A549 (cell line): ENCODE results near the gene R3HDML. TPM values are rescaled to one million over a fixed set of nuclear protein-coding genes. Genes with fewer than 3 reads are reported as not detected.

Experiments used
- ATAC-seq, 2 experiments: fragments of 200-7000 bp in 1 of 2; fragments of >200 bp in 1 of 2; cut with Nextera tagmentation in 1 of 2; cut with Tn5 transposase in 1 of 2; 3 replicates each; pipeline versions ENCODE4 v1.8.0 to v1.9.1; 2018 to 2020; ENCODE audit warnings: mild to moderate bottlenecking in 1 of 2, moderate library complexity in 1 of 2
- CTCF ChIA-PET: fragments of 300-600 bp; sonication (Branson Sonifier 250); formaldehyde crosslinking; extraction: SDS; loops from one replicate; lab custom pipeline; 2021; ENCODE audit warnings: antibody characterized with exemption, inconsistent platforms; lab: Yijun Ruan, JAX
- POLR2A ChIA-PET: fragments of 350-600 bp; formaldehyde crosslinking; extraction: SDS; loops from one replicate; lab custom pipeline; 2021; ENCODE audit warnings: antibody characterized with exemption, inconsistent platforms; lab: Yijun Ruan, JAX
- DNase-seq, 2 experiments: peaks; one replicate each; pipeline versions ENCODE4 v3.0.0 to v3.0.0-alpha.2; 2011 to 2016; ENCODE audit warnings: low read depth in 1 of 2, low spot score in 1 of 2
- FAIRE-seq: peaks from 2 replicates; lab custom pipeline; 2011; peaks lifted over from hg19 to GRCh38; lab: Jason Lieb, UNC
- H3K27ac ChIP-seq, 2 experiments: fragments of >200 bp; sonication (Bioruptor Twin); formaldehyde crosslinking; 3 replicates each; pipeline ENCODE4 v1.5.1; 2016 to 2017
- H3K4me1 ChIP-seq: fragments of >200 bp; sonication (Bioruptor Twin); formaldehyde crosslinking; 3 replicates; pipeline ENCODE4 v1.6.1; 2016
- H3K4me2 ChIP-seq: fragments of >200 bp; sonication (Bioruptor Twin); formaldehyde crosslinking; 3 replicates; pipeline ENCODE4 v1.6.1; 2016
- H3K4me3 ChIP-seq: fragments of >200 bp; sonication (Bioruptor Twin); formaldehyde crosslinking; 3 replicates; pipeline ENCODE4 v1.5.1; 2016
- H3K9me3 ChIP-seq: fragments of >200 bp; sonication (Bioruptor Twin); formaldehyde crosslinking; 3 replicates; pipeline ENCODE4 v1.6.1; 2016
- CBX2 ChIP-seq: fragments of 200-600 bp; sonication (generic); IDR thresholded peaks from 2 replicates; pipeline ENCODE4 v1.6.1; 2016; ENCODE audit warnings: low read depth, mild to moderate bottlenecking, borderline replicate concordance
- CHD2 ChIP-seq: fragments of 150-350 bp; IDR thresholded peaks from 2 replicates; pipeline ENCODE4 v1.6.1; 2014; ENCODE audit warnings: low read length; ENCODE audit not compliant: partially characterized antibody
- EHMT2 ChIP-seq: fragments of 200-600 bp; sonication (generic); IDR thresholded peaks from 2 replicates; pipeline ENCODE4 v1.6.1; 2016; ENCODE audit warnings: antibody characterized with exemption, low read depth, mild to moderate bottlenecking, moderate library complexity
- EP300 ChIP-seq, 2 experiments: fragments of >200 bp; sonication (Bioruptor Twin); formaldehyde crosslinking; IDR thresholded peaks; 2 replicates in 1 of 2; 3 replicates in 1 of 2; pipeline ENCODE4 v1.6.1; 2016 to 2017
- ESRRA ChIP-seq: fragments of 150-350 bp; IDR thresholded peaks from 2 replicates; pipeline ENCODE4 v1.6.1; 2014; ENCODE audit warnings: mild to moderate bottlenecking, low read length, borderline replicate concordance
- FOSB ChIP-seq: fragments of 250-450 bp; sonication (Bioruptor Pico); IDR thresholded peaks from 2 replicates; pipeline ENCODE4 v1.5.0; 2020; ENCODE audit warnings: mild to moderate bottlenecking, moderate library complexity
- HDAC2 ChIP-seq: fragments of 200-600 bp; sonication (generic); IDR thresholded peaks from 2 replicates; pipeline ENCODE4 v1.6.1; 2016
- HEYL ChIP-seq: fragments of 250-450 bp; sonication (Bioruptor Pico); IDR thresholded peaks from 2 replicates; pipeline ENCODE4 v1.8.0; 2021; ENCODE audit warnings: mild to moderate bottlenecking, moderate library complexity
- HOXB5 ChIP-seq: fragments of 250-450 bp; sonication (Bioruptor Pico); IDR thresholded peaks from 2 replicates; pipeline ENCODE4 v1.5.0; 2020; ENCODE audit warnings: mild to moderate bottlenecking, moderate library complexity
- JUNB ChIP-seq: fragments of >200 bp; sonication (Bioruptor Twin); formaldehyde crosslinking; IDR thresholded peaks from 2 replicates; pipeline ENCODE4 v1.6.1; 2016
- MYC ChIP-seq: IDR thresholded peaks from 2 replicates; pipeline ENCODE4 v1.6.1; 2012; ENCODE audit warnings: mild to moderate bottlenecking, inconsistent platforms, low read length, improper control_type of control experiment, borderline replicate concordance
- NFE2L2 ChIP-seq: fragments of 150-350 bp; conservative IDR thresholded peaks from 2 replicates; pipeline ENCODE4 v1.6.1; 2014; ENCODE audit warnings: low read length
- NPAS2 ChIP-seq: fragments of 250-450 bp; sonication (Bioruptor Pico); IDR thresholded peaks from 2 replicates; pipeline ENCODE4 v1.8.0; 2022; ENCODE audit warnings: mild to moderate bottlenecking, moderate library complexity, borderline replicate concordance
- PHF8 ChIP-seq: fragments of 200-600 bp; sonication (generic); IDR thresholded peaks from 2 replicates; pipeline ENCODE4 v1.6.1; 2016; ENCODE audit warnings: low read depth, mild to moderate bottlenecking, antibody characterized with exemption, moderate library complexity, borderline replicate concordance
- POLR2A ChIP-seq: IDR thresholded peaks from 2 replicates; pipeline ENCODE4 v1.6.1; 2012; ENCODE audit warnings: mild to moderate bottlenecking, low read length
- POLR2AphosphoS2 ChIP-seq: conservative IDR thresholded peaks from 2 replicates; pipeline ENCODE4 v1.6.1; 2012; ENCODE audit warnings: low read length, improper control_type of control experiment, inconsistent platforms
- REST ChIP-seq: fragments of 200-600 bp; sonication (generic); IDR thresholded peaks from 2 replicates; pipeline ENCODE4 v1.6.1; 2016; ENCODE audit warnings: antibody characterized with exemption, mild to moderate bottlenecking, moderate library complexity
- TFCP2L1 ChIP-seq: fragments of 250-450 bp; sonication (Bioruptor Pico); IDR thresholded peaks from 2 replicates; pipeline ENCODE4 v1.5.0; 2021; ENCODE audit warnings: mild to moderate bottlenecking
- USF2 ChIP-seq: fragments of 450-650 bp; IDR thresholded peaks from 2 replicates; pipeline ENCODE4 v1.6.1; 2014; ENCODE audit warnings: antibody characterized with exemption
- ZC3H11A ChIP-seq: fragments of 450-650 bp; IDR thresholded peaks from 2 replicates; pipeline ENCODE4 v1.6.1; 2014; ENCODE audit warnings: antibody characterized with exemption, mild to moderate bottlenecking
- ZFP36 ChIP-seq: fragments of 450-650 bp; IDR thresholded peaks from 2 replicates; pipeline ENCODE4 v1.6.1; 2014; ENCODE audit warnings: borderline replicate concordance; ENCODE audit not compliant: partially characterized antibody
- WGBS: methylation state at CpG from one replicate; pipeline ENCODE4 v1.1.6; 2017; ENCODE audit errors: missing lambda C conversion rate; 5-methylcytosine and 5-hydroxymethylcytosine counted together
- polyA plus RNA-seq, 4 experiments: library from polyadenylated mRNA; depleted of rRNA in 3 of 4; stranded (reverse); fragments of >200 nt; fragmentation: RNase III in 1 of 4; extraction: RNeasy Plus Mini Kit Qiagen cat#74134 plus additional on column Dnase treatment in 1 of 4; gene quantifications; 2 replicates in 3 of 4; 3 replicates in 1 of 4; pipeline ENCODE4 v1.2.3, GENCODE V29; 2011 to 2017
- TF ChIP-seq, protein P1 (sequence below): fragments of >200 bp; sonication (Bioruptor Twin); formaldehyde crosslinking; IDR thresholded peaks from 2 replicates; pipeline ENCODE4 v1.6.1; 2016

Gene R3HDML
- polyA plus RNA-seq, 2 of the 4 experiments (the other 2 are of a cell fraction) = 0.96 to 1.2 TPM

DNA sequence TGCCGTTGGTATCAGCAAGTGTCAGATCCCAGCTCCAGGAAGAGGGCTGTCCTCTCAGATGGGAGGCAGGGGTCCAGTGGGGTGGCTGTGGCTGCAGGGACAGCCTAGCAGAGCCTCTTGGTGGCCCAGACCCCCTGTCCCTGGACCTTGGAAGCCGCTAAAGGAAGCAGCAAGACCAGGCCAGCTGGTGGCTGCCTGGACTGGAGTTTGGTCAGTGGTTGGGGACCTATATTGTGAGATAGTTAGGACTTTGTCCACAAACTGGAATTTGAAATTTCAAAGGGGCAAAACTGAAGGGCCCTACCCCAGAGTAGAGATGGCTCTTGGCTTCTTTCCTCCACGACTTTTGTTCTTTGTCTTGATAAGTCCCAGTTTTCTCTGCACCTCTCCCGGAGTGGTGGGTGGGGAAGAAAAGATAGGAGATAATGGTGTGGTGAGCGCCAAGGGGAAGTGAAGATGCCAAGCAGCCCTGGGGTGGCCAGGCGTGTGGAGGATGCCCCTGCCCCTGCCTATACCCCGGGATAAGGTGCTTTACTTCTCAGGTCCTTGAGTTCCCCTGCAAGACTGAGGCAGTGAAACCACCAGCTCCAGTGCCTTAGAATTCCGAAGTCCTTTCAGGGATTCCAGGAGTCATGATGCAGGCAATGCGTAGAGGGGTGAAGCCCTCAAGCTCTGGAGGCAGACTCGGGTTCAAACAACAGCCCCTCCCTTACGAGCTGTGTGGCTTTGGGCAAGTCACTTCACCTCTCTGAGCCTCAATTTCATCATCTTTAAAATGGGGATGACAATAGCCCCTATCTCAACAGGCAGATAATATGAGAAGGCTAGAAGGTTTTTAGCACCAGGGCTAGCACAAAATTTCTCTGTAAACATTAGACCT, 58.9 kb downstream of the R3HDML start:
- ChIA-PET POLR2A (interaction anchor here (0.6 kb wide), 1 partner anchor 12 kb away, joined by 3 read pairs; no protein-coding TSS in a partner anchor), CTCF (interaction anchor here (0.5 to 10.5 kb wide), 12 partner anchors 10 to 288 kb away, joined by 3 to 147 read pairs (median 8); partner anchors contain the start of gene FITM2)
- WGBS = 73% methylated on average over 11 of the region's 11 CpGs
- no peak for FAIRE-seq
- no peaks in the 10 kb centered on the region for H3K9me3 ChIP-seq
- peaks cover 85% of the 10 kb centered on the region for H3K4me1 ChIP-seq
- TF ChIP-seq EHMT2 (no peak), NPAS2 (no peak), MYC (no peak), POLR2AphosphoS2 (no peak), ZFP36 (peak; percentile 33), HDAC2 (no peak), PHF8 (no peak)
- peak overlapping the region; percentile 75 to 87 for H3K27ac ChIP-seq
- no peak for ATAC-seq
- DNase-seq = no peak
- peak overlapping the region; percentile 29 for H3K4me2 ChIP-seq
- H3K4me3 ChIP-seq = no peak overlapping the region

DNA sequence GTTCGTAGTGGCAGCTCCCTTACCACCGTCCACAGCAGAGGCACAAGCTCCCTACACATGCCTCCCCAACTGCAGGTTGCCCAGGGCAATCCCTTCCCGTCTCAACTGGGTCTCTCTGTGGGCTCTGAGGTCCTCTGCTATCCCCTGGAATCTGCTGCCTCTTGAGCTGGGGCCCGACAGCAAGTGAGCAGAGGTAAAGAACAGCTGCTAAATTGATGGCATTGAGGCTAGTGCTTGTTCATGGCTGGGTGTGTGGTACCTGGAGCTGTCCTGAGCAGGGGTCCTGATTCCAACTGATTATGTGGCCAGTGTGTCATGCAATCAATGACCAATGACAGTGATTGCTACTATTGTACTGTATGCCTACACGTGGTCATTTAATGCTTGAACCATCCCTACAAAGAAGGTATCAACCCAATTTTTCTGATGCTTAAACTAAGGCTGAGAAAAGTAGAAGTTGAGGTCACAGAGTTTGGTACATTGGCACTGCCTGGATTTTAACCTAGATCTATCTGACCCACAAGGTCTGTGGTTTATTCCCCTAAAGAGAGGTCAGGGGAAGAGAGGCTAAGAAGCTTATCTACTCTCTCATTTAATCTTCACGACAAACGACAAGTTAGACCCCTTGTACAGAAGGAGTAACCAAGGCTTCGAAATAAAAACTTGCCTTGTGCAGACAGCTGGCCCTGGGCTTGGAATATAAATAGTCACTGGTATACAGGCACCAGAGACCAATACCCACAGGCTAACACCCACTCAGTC, 59.7 kb downstream of the R3HDML start:
- no peaks in the 10 kb centered on the region for H3K9me3 ChIP-seq

DNA sequence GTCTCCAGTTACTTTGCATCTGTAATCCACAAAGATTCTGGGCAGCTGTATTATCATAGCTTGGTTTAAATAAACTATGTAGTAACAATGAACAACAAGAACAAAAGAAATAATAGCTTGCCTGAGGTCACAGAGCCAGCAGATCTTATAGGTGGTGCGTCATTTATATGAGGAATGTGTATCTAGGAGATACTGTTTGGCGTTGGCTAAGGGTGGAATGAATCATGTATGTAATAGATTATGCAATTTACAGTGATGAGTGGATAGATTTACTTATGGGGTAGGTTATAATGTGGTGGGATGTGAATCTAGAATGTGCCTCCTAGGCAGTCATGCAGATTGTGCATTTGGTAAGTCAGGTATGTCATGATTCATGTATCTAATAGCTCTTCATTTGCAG, 61.5 kb downstream of the R3HDML start:
- Histone ChIP-seq H3K4me2 (peak overlapping the region; percentile 52), H3K4me1 (peaks cover 96% of the 10 kb centered on the region), H3K4me3 (no peak overlapping the region), H3K27ac (peak overlapping the region; percentile 75 to 86), H3K9me3 (no peaks in the 10 kb centered on the region)
- ATAC-seq (peak; percentile 76 to 83), FAIRE-seq (no peak), DNase-seq (peak; percentile 87 to 88)
- 13% methylated on average over 2 of the region's 2 CpGs for whole genome bisulfite sequencing
- POLR2A ChIA-PET = interaction anchor here (0.6 to 0.8 kb wide), 2 partner anchors 9 to 77 kb away, joined by 3 read pairs; partner anchors contain the start of gene TTPAL
- CTCF ChIA-PET = interaction anchor here (0.5 to 1.7 kb wide), 9 partner anchors 10 to 211 kb away, joined by 3 to 7 read pairs (median 3); no protein-coding TSS in a partner anchor
- TF ChIP-seq USF2 (no peak), HDAC2 (no peak), POLR2A (no peak), CHD2 (no peak), EP300 (IDR thresholded peaks at IDR 0.05) (peak; percentile 89 to 92; a peak in 4 of 5 replicates), ZC3H11A (no peak), HOXB5 (CRISPR knock-in tag) (0 out of 2 replicates have a peak, but pooled peaks have one; percentile 54), JUNB (peak; percentile 92), CBX2 (no peak), HEYL (no peak), FOSB (CRISPR knock-in tag) (no peak), ESRRA (no peak), NFE2L2 (no peak)
- TF ChIP-seq, protein P1, sequence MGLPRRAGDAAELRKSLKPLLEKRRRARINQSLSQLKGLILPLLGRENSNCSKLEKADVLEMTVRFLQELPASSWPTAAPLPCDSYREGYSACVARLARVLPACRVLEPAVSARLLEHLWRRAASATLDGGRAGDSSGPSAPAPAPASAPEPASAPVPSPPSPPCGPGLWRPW = peak; percentile 62

More for the DNA sequence above, 59.7 kb downstream of the R3HDML start:
- TF ChIP-seq MYC = no peak
- peak; percentile 82 for TF ChIP-seq REST
- TF ChIP-seq TFCP2L1 (CRISPR knock-in tag) = no peak
- TF ChIP-seq, all 56 proteins: peak for 1
- no peak overlapping the region for H3K4me3 ChIP-seq
- FAIRE-seq = no peak
- ChIA-PET CTCF (interaction anchor here (0.5 to 10.5 kb wide), 13 partner anchors 9 to 287 kb away, joined by 3 to 147 read pairs (median 7); partner anchors contain the start of genes FITM2 and TTPAL), POLR2A (interaction anchor here (0.6 kb wide), 1 partner anchor 79 kb away, joined by 3 read pairs; the partner anchor contains the start of gene TTPAL)
- no peak for ATAC-seq
- H3K4me1 ChIP-seq = peaks cover 94% of the 10 kb centered on the region
- DNase-seq = no peak
- H3K27ac ChIP-seq = peak overlapping the region; percentile 75 to 87
- peak overlapping the region; percentile 52; the same call in 2 of the 3 replicates for H3K4me2 ChIP-seq
- 72% methylated on average over 8 of the region's 8 CpGs for WGBS
